Psoas muscle (tissue), 8 donors: ENCODE measurements around the gene DEPDC5. TPM values are rescaled to one million over a fixed set of nuclear protein-coding genes. Genes with fewer than 3 reads are reported as not detected.

Experiments
- ATAC-seq, 4 donors: fragments of 200-7000 bp; cut with Tn5 transposase; one replicate each; pipeline ENCODE4 v1.9.1; 2020; ENCODE audit warnings: moderate library complexity in 3 of 4, mild to moderate bottlenecking in 2 of 4
- DNase-seq, 2 donors: peaks; one replicate each; pipeline ENCODE4 v3.0.0-alpha.2; 2020
- H3K27ac ChIP-seq: fragments of 200-600 bp; one replicate; pipeline ENCODE4 v1.8.0; 2022
- H3K27me3 ChIP-seq, 3 donors: fragments of 200-600 bp in 1 of 3; one replicate each; pipeline versions ENCODE4 v1.6.1 to v1.8.0; 2013 to 2022; ENCODE audit warnings: low read length in 2 of 3, mild to moderate bottlenecking in 2 of 3, moderate library complexity in 1 of 3; ENCODE audit not compliant: insufficient read depth in 3 of 3
- H3K36me3 ChIP-seq, 2 donors: fragments of 200-600 bp in 1 of 2; one replicate each; pipeline versions ENCODE4 v1.6.1 to v1.8.0; 2013 to 2022; ENCODE audit warnings: low read depth in 1 of 2, mild to moderate bottlenecking in 1 of 2, moderate library complexity in 1 of 2; ENCODE audit not compliant: insufficient read depth in 1 of 2
- H3K4me1 ChIP-seq: fragments of 200-600 bp; one replicate; pipeline ENCODE4 v1.8.0; 2022
- H3K4me3 ChIP-seq: fragments of 200-600 bp; one replicate; pipeline ENCODE4 v1.8.0; 2022; ENCODE audit warnings: mild to moderate bottlenecking
- H3K9me3 ChIP-seq: fragments of 200-600 bp; one replicate; pipeline ENCODE4 v1.8.0; 2022
- CTCF ChIP-seq: fragments of 200-600 bp; IDR thresholded peaks from one replicate; pipeline ENCODE4 v1.8.0; 2022; ENCODE audit warnings: antibody characterized with exemption
- WGBS, 3 donors: extraction: QIAGEN DNeasy Blood & Tissue Kit; methylation state at CpG; one replicate each; pipeline versions ENCODE4 v1.1.6 to v1.1.7; 2013; 5-methylcytosine and 5-hydroxymethylcytosine counted together
- intact Hi-C, 2 donors: fragments of 100-400 bp; cut with DNase I; formaldehyde crosslinking; loops; one replicate each; pipeline versions ENCODE4 v1.11.0 to v1.14.2; 2022
- polyA plus RNA-seq, 3 donors: library from polyadenylated mRNA; stranded (reverse); fragments of 200-250 nt; gene quantifications; one replicate each; pipeline ENCODE4 v1.2.3, GENCODE V29; 2013
- total RNA-seq, 4 donors: library from RNA; stranded (reverse); fragmentation: NEBNext Ultra II Directional in 2 of 4; extraction: Animal tissue kit (Norgen Biotek cat#: 25700) in 2 of 4; gene quantifications; one replicate each; pipeline versions ENCODE4 v1.2.1 to v1.2.4, GENCODE V29; 2021 to 2023
- donor health status: healthy with polysubstance abuse.
- donor health status: DM: no; HTN: no; CAD: no; lungs with moderate emphysema.
- donor health status: Bipolar disorder and iron deficiency.
- donor health status: healthy.
- donor health status: DM: yes; HTN: yes; CAD: no.
- donor health status: DM: no; HTN: no; CAD: no.
- donor health status: DM: no; HTN: no; CAD: no.
- donor health status: DM: yes; HTN: yes; CAD: no.

DEPDC5 gene
- total and polyA plus RNA-seq, 7 donors, result 6.3 to 15.6 (median 9.1) TPM

- WGBS, 3 donors, result 73 to 89% (median 86%) methylated on average over 1 of the region's 1 CpG
- no peak for TF ChIP-seq CTCF
- no peaks in the 10 kb centered on the region for H3K9me3 ChIP-seq
Measured at GRCh38 chr22:31821572-31821971, 67.8 kb downstream of the DEPDC5 start.

GRCh38 chr22:31822523-31822922 is 68.7 kb downstream of the DEPDC5 start:
- no peak overlapping the region for H3K27ac ChIP-seq
- WGBS, 3 donors, result 93 to 98% (median 95%) methylated on average over 4 of the region's 4 CpGs
- ATAC-seq, result no peak
- peaks cover 26 to 92% of the 10 kb centered on the region in 2 donors for H3K36me3 ChIP-seq
- no peaks in the 10 kb centered on the region for H3K4me1 ChIP-seq
- no peaks in the 10 kb centered on the region for H3K9me3 ChIP-seq
- no peak for DNase-seq
- TF ChIP-seq CTCF, result no peak
- intact Hi-C loops, result no loop called here
- H3K27me3 ChIP-seq, result no peaks in the 10 kb centered on the region
- no peak overlapping the region for H3K4me3 ChIP-seq

More at GRCh38 chr22:31821572-31821971, 67.8 kb downstream of the DEPDC5 start:
- Histone ChIP-seq H3K4me3 (no peak overlapping the region), H3K27me3 (no peaks in the 10 kb centered on the region), H3K27ac (no peak overlapping the region), H3K36me3 (peaks cover 25 to 92% of the 10 kb centered on the region in 2 donors), H3K4me1 (no peaks in the 10 kb centered on the region)
- no peak for DNase-seq
- intact Hi-C loops, result no loop called here
- no peak for ATAC-seq

- WGBS, 3 donors, result 91 to 97% (median 97%) methylated on average over 2 of the region's 2 CpGs
- H3K27me3 ChIP-seq, result no peaks in the 10 kb centered on the region
- intact Hi-C loops, result no loop called here
- H3K36me3 ChIP-seq, result peaks cover 16 to 71% of the 10 kb centered on the region in 2 donors
- TF ChIP-seq CTCF, result no peak
- peaks cover 8% of the 10 kb centered on the region for H3K4me1 ChIP-seq
- no peak overlapping the region for H3K4me3 ChIP-seq
- ATAC-seq (no peak), DNase-seq (no peak)
- H3K27ac ChIP-seq, result no peak overlapping the region
- H3K9me3 ChIP-seq, result no peaks in the 10 kb centered on the region
Measured at GRCh38 chr22:31825513-31825912, 71.7 kb downstream of the DEPDC5 start.

GRCh38 chr22:31826443-31826842 is 72.6 kb downstream of the DEPDC5 start:
- H3K9me3 ChIP-seq, result no peaks in the 10 kb centered on the region
- ATAC-seq (no peak), DNase-seq (no peak)
- H3K4me1 ChIP-seq, result peaks cover 12% of the 10 kb centered on the region
- 80 to 91% (median 86%) methylated on average over 6 of the region's 6 CpGs for WGBS, 3 donors
- H3K27me3 ChIP-seq, result no peaks in the 10 kb centered on the region
- TF ChIP-seq CTCF, result no peak
- intact Hi-C loops, result no loop called here
- H3K4me3 ChIP-seq, result no peak overlapping the region
- H3K36me3 ChIP-seq, result peaks cover 7 to 62% of the 10 kb centered on the region in 2 donors
- H3K27ac ChIP-seq, result no peak overlapping the region

GRCh38 chr22:31828739-31829138 is 74.9 kb downstream of the DEPDC5 start:
- Histone ChIP-seq H3K36me3 (peaks cover 3 to 52% of the 10 kb centered on the region in 2 donors), H3K27me3 (no peaks in the 10 kb centered on the region), H3K9me3 (no peaks in the 10 kb centered on the region), H3K4me1 (peaks cover 12% of the 10 kb centered on the region), H3K4me3 (no peak overlapping the region), H3K27ac (no peak overlapping the region)
- ATAC-seq (no peak), DNase-seq (no peak)
- WGBS, 3 donors, result 81 to 85% (median 82%) methylated on average over 5 of the region's 5 CpGs
- intact Hi-C loops, result no loop called here
- TF ChIP-seq CTCF, result no peak
